LNCaP clone FGC (cell line): ENCODE results near the gene CHEK1.

ENCODE experiments used
- DNase-seq: peaks from one replicate; pipeline ENCODE4 v3.0.0-alpha.2; 2011; ENCODE audit warnings: low read depth
- H3K4me3 ChIP-seq: 2 replicates; pipeline ENCODE4 v1.5.1; 2011; ENCODE audit warnings: mild to moderate bottlenecking, low read depth, low read length, control low read depth
- TF ChIP-seq, protein P1 (sequence below): IDR thresholded peaks from 2 replicates; pipeline ENCODE4 v1.5.1; 2012; ENCODE audit warnings: mild to moderate bottlenecking; ENCODE audit not compliant: control insufficient read depth, insufficient read depth; ENCODE audit errors: extremely low read depth

Gene CHEK1

DNA sequence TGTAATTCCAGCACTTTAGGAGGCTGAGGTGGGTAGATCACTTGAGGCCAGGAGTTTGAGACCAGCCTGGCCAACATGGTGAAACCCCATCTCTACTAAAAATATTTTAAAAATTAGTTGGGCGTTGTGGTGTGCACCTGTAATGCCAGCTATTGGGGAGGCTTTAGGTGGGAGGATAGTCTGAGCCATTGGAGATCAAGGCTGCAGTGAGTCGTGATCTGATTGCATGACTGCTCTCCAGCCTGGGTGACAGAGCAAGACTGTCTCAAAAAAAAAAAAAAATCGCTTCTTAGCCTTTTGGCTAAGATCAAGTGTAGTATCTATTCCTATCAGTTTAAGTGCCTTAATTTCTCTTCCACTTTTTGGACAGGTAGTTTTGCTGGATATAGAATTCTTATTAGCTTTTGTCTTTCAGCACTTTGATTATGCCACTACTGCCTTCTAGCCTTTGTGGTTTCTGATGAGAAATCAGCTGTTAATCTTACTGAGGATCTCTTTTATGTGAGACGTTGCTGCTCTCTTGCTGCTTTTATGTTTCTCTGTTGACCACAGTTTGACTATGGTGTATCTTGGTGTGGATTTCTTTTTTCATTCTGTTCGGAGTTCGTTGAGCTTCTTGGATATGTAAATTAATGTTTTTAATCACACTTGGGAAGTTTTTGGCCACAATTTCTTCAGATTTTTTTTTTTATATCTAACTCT lies 24.7 kb downstream of the CHEK1 start:
- TF ChIP-seq, protein P1, sequence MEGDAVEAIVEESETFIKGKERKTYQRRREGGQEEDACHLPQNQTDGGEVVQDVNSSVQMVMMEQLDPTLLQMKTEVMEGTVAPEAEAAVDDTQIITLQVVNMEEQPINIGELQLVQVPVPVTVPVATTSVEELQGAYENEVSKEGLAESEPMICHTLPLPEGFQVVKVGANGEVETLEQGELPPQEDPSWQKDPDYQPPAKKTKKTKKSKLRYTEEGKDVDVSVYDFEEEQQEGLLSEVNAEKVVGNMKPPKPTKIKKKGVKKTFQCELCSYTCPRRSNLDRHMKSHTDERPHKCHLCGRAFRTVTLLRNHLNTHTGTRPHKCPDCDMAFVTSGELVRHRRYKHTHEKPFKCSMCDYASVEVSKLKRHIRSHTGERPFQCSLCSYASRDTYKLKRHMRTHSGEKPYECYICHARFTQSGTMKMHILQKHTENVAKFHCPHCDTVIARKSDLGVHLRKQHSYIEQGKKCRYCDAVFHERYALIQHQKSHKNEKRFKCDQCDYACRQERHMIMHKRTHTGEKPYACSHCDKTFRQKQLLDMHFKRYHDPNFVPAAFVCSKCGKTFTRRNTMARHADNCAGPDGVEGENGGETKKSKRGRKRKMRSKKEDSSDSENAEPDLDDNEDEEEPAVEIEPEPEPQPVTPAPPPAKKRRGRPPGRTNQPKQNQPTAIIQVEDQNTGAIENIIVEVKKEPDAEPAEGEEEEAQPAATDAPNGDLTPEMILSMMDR = no peak
- H3K4me3 ChIP-seq = no peak overlapping the region
- DNase-seq = no peak

DNA sequence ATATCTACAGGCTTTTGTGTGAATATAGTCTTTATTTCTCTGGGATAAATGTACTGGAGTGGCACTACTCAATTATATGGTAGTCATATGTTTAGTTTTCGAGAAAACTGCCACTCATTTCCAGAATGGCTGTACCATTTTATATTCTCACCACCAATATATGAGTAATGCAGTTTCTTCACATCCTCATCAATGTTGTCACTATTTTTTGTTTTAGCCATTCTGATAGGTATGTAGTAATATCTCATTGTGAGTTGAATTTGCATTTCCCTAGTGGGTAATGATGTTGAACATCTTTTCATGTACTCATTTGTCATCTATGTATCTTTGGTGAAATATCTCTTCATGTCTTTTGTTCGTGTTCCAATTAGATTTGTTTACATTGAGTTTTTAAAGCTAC lies 37.7 kb downstream of the CHEK1 start:
- TF ChIP-seq, protein P1 = no peak
- H3K4me3 ChIP-seq = no peak overlapping the region
- no peak for DNase-seq

DNA sequence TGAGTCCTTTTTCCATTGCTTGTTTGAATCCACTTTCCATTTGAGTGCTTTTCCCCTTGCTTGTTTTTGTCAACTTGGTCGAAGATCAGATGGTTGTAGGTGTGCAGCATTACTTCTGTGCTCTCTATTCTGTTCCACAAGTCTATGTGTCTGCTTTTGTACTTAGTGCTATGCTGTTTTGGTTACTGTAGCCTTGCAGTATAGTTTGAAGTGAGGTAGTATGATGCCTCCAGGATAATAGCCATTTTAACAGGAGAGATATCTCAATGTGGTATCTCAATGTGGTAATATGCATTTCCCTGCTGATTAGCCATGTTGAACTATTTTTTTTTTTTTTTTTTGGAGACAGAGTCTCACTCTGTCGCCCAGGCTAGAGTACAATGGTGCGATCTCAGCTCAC lies 38.9 kb downstream of the CHEK1 start:
- no peak overlapping the region for H3K4me3 ChIP-seq
- TF ChIP-seq, protein P1 = no peak
- DNase-seq = no peak

DNA sequence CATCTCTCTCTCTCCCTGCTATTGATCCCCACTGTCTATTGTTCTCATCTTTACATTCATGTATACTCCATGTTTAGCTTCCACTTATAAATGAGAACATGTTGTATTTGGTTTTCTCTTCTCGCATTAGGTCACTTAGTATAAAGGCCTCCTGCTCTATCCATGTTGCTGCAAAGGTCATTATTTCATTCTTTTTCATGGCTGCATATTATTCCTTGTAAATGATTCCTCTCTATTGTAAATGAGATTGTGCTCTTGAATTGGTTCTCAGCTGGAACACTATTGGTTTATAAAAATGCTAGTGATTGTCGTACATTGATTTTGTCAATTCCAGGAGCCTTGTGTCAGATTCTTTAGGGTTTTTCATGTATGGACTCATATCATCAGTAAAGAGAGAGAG lies 42.2 kb downstream of the CHEK1 start:
- H3K4me3 ChIP-seq = no peak overlapping the region
- TF ChIP-seq, protein P1 = no peak
- DNase-seq = no peak

DNA sequence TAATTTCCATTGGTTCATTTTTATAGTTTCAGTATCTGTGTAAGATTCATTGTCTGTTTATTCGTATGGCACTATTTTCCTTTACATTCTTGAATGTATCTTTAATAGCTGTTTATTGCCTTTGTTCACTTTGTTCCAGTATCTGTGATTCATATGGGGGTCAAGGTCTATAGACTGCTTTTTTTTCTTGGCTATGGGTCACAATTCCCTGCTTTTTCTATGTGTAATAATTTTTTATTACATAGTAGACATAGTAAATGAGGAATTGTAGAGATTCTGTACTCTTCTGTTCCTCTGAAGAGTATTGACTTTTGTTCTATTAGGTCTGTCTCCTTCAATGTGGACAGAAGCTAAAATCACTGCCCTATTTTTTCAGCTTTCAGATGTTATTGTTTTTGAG lies 45.2 kb downstream of the CHEK1 start:
- TF ChIP-seq, protein P1 = no peak

DNA sequence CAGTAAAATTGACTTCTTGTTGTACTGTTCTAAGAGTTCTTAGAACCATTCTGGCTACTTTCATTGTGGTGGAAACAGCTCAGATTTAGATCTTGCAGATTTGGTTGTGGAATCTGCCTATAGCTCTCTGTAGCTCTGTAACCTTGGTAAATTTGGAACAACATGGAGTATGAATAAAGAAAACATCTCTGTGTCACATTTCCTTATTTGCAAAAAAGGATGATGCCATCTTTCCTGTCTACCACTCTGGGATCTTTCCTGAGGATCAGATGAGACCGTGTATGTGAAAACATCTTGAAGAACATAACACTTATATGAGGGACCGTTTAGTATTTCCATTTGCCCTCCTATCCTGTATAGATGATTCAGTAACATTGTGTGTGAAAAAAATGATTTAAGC lies 46.6 kb downstream of the CHEK1 start:
- TF ChIP-seq, protein P1 = no peak
- no peak overlapping the region for H3K4me3 ChIP-seq

More for the DNA sequence above, 45.2 kb downstream of the CHEK1 start:
- no peak for DNase-seq
- no peak overlapping the region for H3K4me3 ChIP-seq

DNA sequence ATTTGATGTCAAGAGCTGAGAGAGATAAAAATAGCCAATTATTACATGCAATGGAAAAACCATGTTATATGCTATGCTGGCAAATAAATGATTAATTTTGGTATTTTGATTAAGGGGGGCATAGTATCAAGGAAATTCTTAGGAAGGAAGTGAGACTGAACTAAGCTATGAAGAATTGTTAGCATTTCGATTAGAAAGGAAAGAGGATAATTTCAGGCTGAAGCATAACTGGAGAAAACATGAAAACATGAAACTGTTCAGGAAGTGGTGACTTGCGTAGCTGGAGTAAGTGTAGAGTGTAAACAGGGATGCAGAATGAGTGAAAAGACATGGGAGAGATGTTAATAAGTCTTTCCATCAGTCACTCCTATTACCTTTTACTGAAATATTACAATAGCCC lies 49.2 kb downstream of the CHEK1 start:
- DNase-seq = no peak
- TF ChIP-seq, protein P1 = no peak
- no peak overlapping the region for H3K4me3 ChIP-seq

More for the DNA sequence above, 46.6 kb downstream of the CHEK1 start:
- DNase-seq = no peak
